GM12878 (cell line): ENCODE data around the gene OPN1SW.

Source experiments
- CBX3 ChIP-seq: fragments of 200-600 bp; sonication (generic); IDR thresholded peaks from 2 replicates; pipeline ENCODE4 v1.6.1; 2016; ENCODE audit warnings: low read depth, borderline replicate concordance
- DPF2 ChIP-seq: fragments of 450-650 bp; IDR thresholded peaks from 2 replicates; pipeline ENCODE4 v1.6.1; 2017; ENCODE audit warnings: mild to moderate bottlenecking
- POLR2AphosphoS5 ChIP-seq: IDR thresholded peaks from 2 replicates; pipeline ENCODE4 v1.6.1; 2011; ENCODE audit warnings: mild to moderate bottlenecking, low read length, inconsistent platforms

- TF ChIP-seq DPF2 (no peak), POLR2AphosphoS5 (no peak), CBX3 (no peak)
Observed at GRCh38 chr7:128821724-128822123, 46.1 kb upstream of the OPN1SW start.
